GM12875 (cell line): Measurements from ENCODE around the gene SMIM24.
"Not testable (repeated sequence)": the region's sequence is repeated elsewhere in the genome, so short reads cannot be mapped to it uniquely, and the experiment has no call there.

Experiments
- H3K4me3 ChIP-seq: one replicate; pipeline ENCODE4 v1.5.1; 2011; ENCODE audit warnings: low read depth, low read length, control low read depth
- CTCF ChIP-seq: IDR thresholded peaks from 2 replicates; pipeline ENCODE4 v1.5.1; 2011; ENCODE audit warnings: low read depth, mild to moderate bottlenecking, control low read depth, inconsistent platforms, low read length, moderate library complexity, borderline replicate concordance; ENCODE audit not compliant: insufficient read depth

Gene SMIM24

GRCh38 chr19:3455960-3456601 lies 24.2 kb downstream of the SMIM24 start:
- TF ChIP-seq CTCF, result no peak
- no peak overlapping the region for H3K4me3 ChIP-seq

GRCh38 chr19:3455393-3455955 lies 24.9 kb downstream of the SMIM24 start:
- no peak for TF ChIP-seq CTCF
- no peak overlapping the region for H3K4me3 ChIP-seq

GRCh38 chr19:3454656-3455392 lies 25.5 kb downstream of the SMIM24 start:
- TF ChIP-seq CTCF, result no peak

GRCh38 chr19:3453840-3454239 lies 26.5 kb downstream of the SMIM24 start:
- H3K4me3 ChIP-seq, result no peak overlapping the region
- no peak for TF ChIP-seq CTCF

More at GRCh38 chr19:3454656-3455392, 25.5 kb downstream of the SMIM24 start:
- H3K4me3 ChIP-seq, result no peak overlapping the region

GRCh38 chr19:3452942-3453214 lies 27.4 kb downstream of the SMIM24 start:
- not testable (repeated sequence) for H3K4me3 ChIP-seq

- no peak overlapping the region for H3K4me3 ChIP-seq
- no peak for TF ChIP-seq CTCF
These were observed 28.0 kb downstream of the SMIM24 start for GRCh38 chr19:3452171-3452941.

- TF ChIP-seq CTCF, result no peak
- H3K4me3 ChIP-seq, result no peak overlapping the region
These were observed 28.9 kb downstream of the SMIM24 start for GRCh38 chr19:3451451-3451866.
